Activated naive CD4-positive, alpha-beta T cell treated with anti-CD3 and anti-CD28 coated beads, Interleukin-2, amount 50 U/mL, for 24 hours (primary cell): Measurements from ENCODE around the gene CRBN.

Experiments
- H3K27ac Mint-ChIP-seq: one replicate; pipeline ENCODE4 v1.8.0; 2021; ENCODE audit warnings: mild to moderate bottlenecking, mixed read lengths
- H3K27me3 Mint-ChIP-seq: one replicate; pipeline ENCODE4 v1.8.0; 2021; ENCODE audit warnings: mixed read lengths
- H3K36me3 Mint-ChIP-seq: one replicate; pipeline ENCODE4 v1.8.0; 2021; ENCODE audit warnings: mixed read lengths
- H3K4me1 Mint-ChIP-seq: one replicate; pipeline ENCODE4 v1.8.0; 2021; ENCODE audit warnings: mixed read lengths
- H3K4me3 Mint-ChIP-seq: one replicate; pipeline ENCODE4 v1.8.0; 2021; ENCODE audit warnings: mild to moderate bottlenecking, mixed read lengths
- H3K9me3 Mint-ChIP-seq: one replicate; pipeline ENCODE4 v1.8.0; 2021; ENCODE audit warnings: mixed read lengths

Gene CRBN

DNA sequence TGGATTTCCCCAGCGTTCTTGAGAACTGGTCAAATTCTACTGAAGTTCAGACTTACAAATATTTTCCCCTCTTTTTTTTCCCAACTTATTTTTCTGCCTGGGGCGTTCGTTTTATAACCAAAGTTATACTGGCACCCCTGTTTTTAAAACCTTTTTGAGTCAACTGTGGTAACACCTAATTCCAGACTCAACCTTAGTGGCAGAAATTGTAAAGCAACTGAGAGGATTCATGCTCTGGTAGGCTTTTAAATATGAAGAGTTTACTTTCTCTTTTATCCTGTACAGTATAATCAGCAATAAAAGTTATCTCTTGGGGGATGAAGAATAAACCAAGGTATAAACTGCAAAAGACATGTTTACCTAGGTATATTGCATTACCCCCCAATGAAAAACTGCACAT is 71.6 kb downstream of the CRBN start:
- no peaks in the 10 kb centered on the region for H3K4me1 Mint-ChIP-seq
- no peaks in the 10 kb centered on the region for H3K9me3 Mint-ChIP-seq
- no peak overlapping the region for H3K27ac Mint-ChIP-seq
- no peaks in the 10 kb centered on the region for H3K36me3 Mint-ChIP-seq
- H3K27me3 Mint-ChIP-seq: peaks cover 5% of the 10 kb centered on the region
- H3K4me3 Mint-ChIP-seq: no peak overlapping the region

DNA sequence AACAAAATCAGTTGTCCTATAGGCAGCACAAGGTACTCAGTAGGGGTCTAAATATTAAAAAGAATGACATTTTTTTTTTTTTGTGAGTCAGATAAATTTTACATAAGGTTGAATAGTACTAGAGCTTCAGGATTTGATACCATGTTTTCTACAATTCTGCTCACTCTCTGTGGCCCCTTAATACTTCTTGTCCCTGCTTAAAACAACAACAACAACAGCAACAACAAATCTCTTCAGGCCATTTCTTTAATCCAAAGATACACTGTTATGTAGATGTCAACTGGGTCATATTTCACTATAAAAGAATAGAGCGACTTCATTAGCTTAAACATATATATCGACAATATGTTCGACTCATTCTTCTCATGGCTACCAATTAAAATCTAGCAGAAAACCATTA is 72.3 kb downstream of the CRBN start:
- no peak overlapping the region for H3K4me3 Mint-ChIP-seq
- H3K36me3 Mint-ChIP-seq: no peaks in the 10 kb centered on the region
- H3K4me1 Mint-ChIP-seq: no peaks in the 10 kb centered on the region
- no peak overlapping the region for H3K27ac Mint-ChIP-seq
- peaks cover 5% of the 10 kb centered on the region for H3K27me3 Mint-ChIP-seq
- H3K9me3 Mint-ChIP-seq: no peaks in the 10 kb centered on the region

DNA sequence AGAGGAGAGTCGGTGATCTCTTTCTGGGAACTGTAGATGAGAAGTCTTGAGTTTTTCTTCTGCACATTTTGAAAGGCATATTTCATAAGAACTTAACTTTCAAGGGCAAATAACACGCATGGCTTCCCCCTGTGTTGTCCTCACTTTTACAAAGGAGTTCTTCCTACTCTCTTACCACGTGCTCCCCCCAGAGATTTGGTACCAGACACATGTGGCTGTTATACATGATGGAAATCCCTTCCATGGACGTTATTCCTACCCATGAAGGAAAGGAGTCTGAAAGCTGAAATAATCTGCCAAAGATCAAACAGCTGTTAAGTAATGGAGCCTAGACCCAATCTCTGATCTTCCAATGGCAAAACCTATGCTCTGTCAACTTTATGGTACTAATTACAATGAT is 73.7 kb downstream of the CRBN start:
- Mint-ChIP-seq H3K4me1 (no peaks in the 10 kb centered on the region), H3K27ac (no peak overlapping the region), H3K27me3 (peaks cover 5% of the 10 kb centered on the region), H3K36me3 (no peaks in the 10 kb centered on the region), H3K9me3 (no peaks in the 10 kb centered on the region), H3K4me3 (no peak overlapping the region)

DNA sequence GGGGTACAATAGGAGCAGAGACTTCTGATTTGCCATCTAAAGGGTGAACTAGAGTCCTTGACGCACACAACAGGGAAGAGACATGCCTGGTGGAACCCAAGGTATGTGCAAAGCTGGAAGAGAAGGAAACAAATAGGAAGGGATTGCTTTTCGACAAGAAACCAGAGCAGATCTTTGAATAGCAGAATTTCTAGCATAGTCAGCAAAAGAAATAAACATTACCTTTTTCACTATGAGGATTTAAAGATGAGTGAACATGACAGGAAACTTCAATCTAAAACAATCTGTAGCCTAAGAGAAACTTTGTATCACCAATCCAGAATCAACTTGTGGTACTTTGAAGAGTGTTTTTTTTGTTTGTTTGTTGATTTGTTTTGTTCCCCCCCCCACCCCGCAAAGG is 74.2 kb downstream of the CRBN start:
- H3K4me1 Mint-ChIP-seq: no peaks in the 10 kb centered on the region

DNA sequence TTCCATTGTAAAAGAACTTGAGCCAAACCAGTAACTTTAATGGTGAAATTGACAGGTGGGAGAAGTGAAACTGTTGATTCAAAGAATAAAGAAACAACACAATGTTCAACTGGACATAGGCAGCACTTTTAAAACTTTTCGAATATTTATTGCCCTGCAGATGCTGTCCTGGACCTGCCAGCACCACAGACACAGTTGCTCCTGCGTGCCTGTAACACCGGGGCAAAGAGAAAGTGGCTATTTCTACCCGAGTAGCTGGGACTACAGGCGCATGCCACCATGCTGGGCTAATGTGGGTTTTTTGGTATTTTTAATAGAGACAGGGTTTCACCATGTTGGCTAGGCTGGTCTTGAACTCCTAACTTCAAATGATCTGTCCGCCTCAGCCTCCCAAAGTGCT is 76.7 kb downstream of the CRBN start:
- no peak overlapping the region for H3K4me3 Mint-ChIP-seq
- peaks cover 5% of the 10 kb centered on the region for H3K27me3 Mint-ChIP-seq
- H3K4me1 Mint-ChIP-seq: no peaks in the 10 kb centered on the region
- H3K27ac Mint-ChIP-seq: no peak overlapping the region
- no peaks in the 10 kb centered on the region for H3K9me3 Mint-ChIP-seq
- no peaks in the 10 kb centered on the region for H3K36me3 Mint-ChIP-seq

More for the DNA sequence above, 74.2 kb downstream of the CRBN start:
- H3K4me3 Mint-ChIP-seq: no peak overlapping the region
- peaks cover 5% of the 10 kb centered on the region for H3K27me3 Mint-ChIP-seq
- H3K9me3 Mint-ChIP-seq: no peaks in the 10 kb centered on the region
- no peak overlapping the region for H3K27ac Mint-ChIP-seq
- H3K36me3 Mint-ChIP-seq: no peaks in the 10 kb centered on the region

DNA sequence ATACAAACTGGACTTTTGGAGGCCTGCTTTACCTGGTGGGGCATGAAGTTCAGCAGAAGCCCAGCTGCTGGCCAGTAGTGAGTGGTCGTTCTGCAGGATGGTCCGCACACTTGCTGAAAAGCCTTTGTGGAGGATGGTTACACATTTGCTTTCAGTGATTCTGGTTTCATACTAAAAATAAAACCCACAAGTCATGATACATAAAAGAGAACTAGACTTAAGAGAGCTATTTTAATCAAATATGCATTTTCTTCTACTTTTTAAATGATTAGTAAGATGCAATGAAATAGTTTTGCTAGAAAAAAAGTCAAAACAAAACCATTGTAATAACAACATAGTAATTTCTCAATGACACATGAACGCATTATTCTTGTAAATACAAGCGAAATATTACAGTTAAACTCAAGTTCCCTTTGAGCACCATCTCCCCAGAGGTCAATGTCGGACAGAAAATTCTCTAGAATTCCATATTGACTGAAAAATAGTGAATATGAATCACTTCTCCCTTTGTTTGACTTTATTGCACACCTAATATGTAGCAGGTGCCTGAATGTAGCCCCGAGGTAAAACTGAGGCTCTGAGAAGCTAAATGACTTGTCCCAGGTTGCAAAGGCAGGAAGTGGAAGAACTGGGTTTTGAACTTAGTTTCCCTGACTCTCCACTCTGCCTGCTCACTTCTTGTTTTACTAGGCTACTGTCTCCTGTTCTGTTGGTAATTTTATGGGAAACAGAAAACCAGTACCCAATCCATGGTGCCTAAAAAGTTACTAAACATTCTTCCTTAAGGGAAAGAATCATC is 77.6 kb downstream of the CRBN start:
- no peak overlapping the region for H3K27ac Mint-ChIP-seq

More for the DNA sequence above, 77.6 kb downstream of the CRBN start:
- Mint-ChIP-seq H3K36me3 (no peaks in the 10 kb centered on the region), H3K4me3 (no peak overlapping the region), H3K9me3 (no peaks in the 10 kb centered on the region), H3K4me1 (no peaks in the 10 kb centered on the region), H3K27me3 (peaks cover 5% of the 10 kb centered on the region)
